Adrenal gland (tissue), 12 donors: ENCODE measurements around the gene UNC5CL. TPM values are rescaled to one million over a fixed set of nuclear protein-coding genes. Genes with fewer than 3 reads are reported as not detected.

ENCODE experiments used
- DNase-seq, 7 donors: peaks; one replicate each; pipeline ENCODE4 v3.0.0-alpha.2; 2019 to 2020
- H3K27ac ChIP-seq, 5 donors: fragments of 200-600 bp; sonication (generic) in 4 of 5; 1 replicate in 3 of 5; 2 replicates in 2 of 5; pipeline versions ENCODE4 v1.5.1 to v1.8.0; 2016 to 2020; ENCODE audit warnings: mild to moderate bottlenecking in 1 of 5
- H3K27me3 ChIP-seq: fragments of 200-600 bp; 2 replicates; pipeline ENCODE4 v1.8.0; 2021
- H3K36me3 ChIP-seq, 2 donors: fragments of 200-600 bp; replicated peaks in 1 of 2; 1 replicate in 1 of 2; 2 replicates in 1 of 2; pipeline versions ENCODE4 v1.5.1 to v1.8.0; 2018 to 2022
- H3K4me1 ChIP-seq, 2 donors: fragments of 200-600 bp; replicated peaks in 1 of 2; 1 replicate in 1 of 2; 2 replicates in 1 of 2; pipeline versions ENCODE4 v1.5.1 to v1.8.0; 2018 to 2021
- H3K4me3 ChIP-seq, 4 donors: fragments of 200-600 bp; sonication (generic) in 3 of 4; one replicate each; pipeline ENCODE4 v1.5.1; 2016 to 2018
- H3K9me3 ChIP-seq, 3 donors: fragments of 200-600 bp; sonication (generic) in 1 of 3; replicated peaks in 1 of 3; 1 replicate in 2 of 3; 2 replicates in 1 of 3; pipeline versions ENCODE4 v1.5.1 to v1.8.0; 2016 to 2021
- POLR2A ChIP-seq, 2 donors: fragments of 450-650 bp; IDR thresholded peaks; one replicate each; pipeline ENCODE4 v1.6.1; 2017; ENCODE audit warnings: antibody characterized with exemption in 2 of 2, mild to moderate bottlenecking in 2 of 2, moderate library complexity in 1 of 2
- WGBS, 4 donors: extraction: QIAGEN DNeasy Blood & Tissue Kit in 2 of 4; methylation state at CpG; one replicate each; pipeline versions ENCODE4 v1.1.5 to v1.1.7; 2013 to 2017; 5-methylcytosine and 5-hydroxymethylcytosine counted together
- intact Hi-C, 2 donors: fragments of 100-400 bp; cut with DNase I; formaldehyde crosslinking; loops; one replicate each; pipeline versions ENCODE4 v1.14.1 to v1.15.0; 2022 to 2023
- polyA plus RNA-seq, 3 donors: library from polyadenylated mRNA; stranded (reverse); fragments of 200-250 nt in 2 of 3; fragments of 350-450 nt in 1 of 3; fragmentation: Illumina TruSeq in 1 of 3; extraction: RNeasy Lipid Tissue Mini Kit (QIAGEN cat#74804) in 1 of 3; gene quantifications; one replicate each; pipeline ENCODE4 v1.2.3, GENCODE V29; 2013 to 2014
- total RNA-seq, 9 donors: library from RNA; depleted of rRNA in 4 of 9; stranded (reverse); fragments of >200 nt in 4 of 9; fragments of 120-200 nt in 1 of 9; fragmentation: NEBNext Ultra II Directional in 1 of 9; extraction: Animal tissue kit (Norgen Biotek cat#: 25700) in 1 of 9; gene quantifications; one replicate each; pipeline versions ENCODE4 v1.1.0 to v1.2.4, GENCODE V29; 2013 to 2023
- TF ChIP-seq, protein P1 (sequence below), 6 experiments: fragments of 450-650 bp in 4 of 6; fragments of 200-600 bp in 2 of 6; sonication (generic) in 1 of 6; IDR thresholded peaks; 1 replicate in 5 of 6; 2 replicates in 1 of 6; pipeline versions ENCODE4 v1.5.1 to v1.8.0; 2016 to 2021; ENCODE audit warnings: antibody characterized with exemption in 6 of 6, mild to moderate bottlenecking in 2 of 6, moderate library complexity in 1 of 6
- donor health status: healthy with polysubstance abuse.
- donor health status: Bipolar disorder and iron deficiency.
- donor health status: DM: yes; HTN: yes; CAD: no.
- donor health status: DM: no; HTN: no; CAD: no.
- donor health status: DM: no; HTN: no; CAD: no.
- donor health status: DM: yes; HTN: yes; CAD: no.

Gene UNC5CL
- total and polyA plus RNA-seq, 12 donors = 0.20 to 1.6 (median 0.86) TPM

GRCh38 chr6:40998661-40999060, 40.4 kb downstream of the UNC5CL start:
- intact Hi-C loops = no loop called here
- H3K27ac ChIP-seq = no peak overlapping the region

GRCh38 chr6:40997234-40997957, 41.6 kb downstream of the UNC5CL start:
- intact Hi-C loops = no loop called here
- Histone ChIP-seq H3K9me3 (no peaks in the 10 kb centered on the region), H3K4me3 (peak overlapping the region in 1 of 4 donors; percentile 10), H3K4me1 (peaks cover 21 to 41% of the 10 kb centered on the region in 2 donors), H3K27ac (peak overlapping the region; percentile 42 to 84 (median 67)), H3K36me3 (no peaks in the 10 kb centered on the region), H3K27me3 (no peaks in the 10 kb centered on the region)
- DNase-seq = peak; percentile 32 to 72 (median 53)
- TF ChIP-seq, protein P1, sequence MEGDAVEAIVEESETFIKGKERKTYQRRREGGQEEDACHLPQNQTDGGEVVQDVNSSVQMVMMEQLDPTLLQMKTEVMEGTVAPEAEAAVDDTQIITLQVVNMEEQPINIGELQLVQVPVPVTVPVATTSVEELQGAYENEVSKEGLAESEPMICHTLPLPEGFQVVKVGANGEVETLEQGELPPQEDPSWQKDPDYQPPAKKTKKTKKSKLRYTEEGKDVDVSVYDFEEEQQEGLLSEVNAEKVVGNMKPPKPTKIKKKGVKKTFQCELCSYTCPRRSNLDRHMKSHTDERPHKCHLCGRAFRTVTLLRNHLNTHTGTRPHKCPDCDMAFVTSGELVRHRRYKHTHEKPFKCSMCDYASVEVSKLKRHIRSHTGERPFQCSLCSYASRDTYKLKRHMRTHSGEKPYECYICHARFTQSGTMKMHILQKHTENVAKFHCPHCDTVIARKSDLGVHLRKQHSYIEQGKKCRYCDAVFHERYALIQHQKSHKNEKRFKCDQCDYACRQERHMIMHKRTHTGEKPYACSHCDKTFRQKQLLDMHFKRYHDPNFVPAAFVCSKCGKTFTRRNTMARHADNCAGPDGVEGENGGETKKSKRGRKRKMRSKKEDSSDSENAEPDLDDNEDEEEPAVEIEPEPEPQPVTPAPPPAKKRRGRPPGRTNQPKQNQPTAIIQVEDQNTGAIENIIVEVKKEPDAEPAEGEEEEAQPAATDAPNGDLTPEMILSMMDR (IDR thresholded peaks at IDR 0.05) = no peak
- peak in 1 of 2 donors; percentile 35 for TF ChIP-seq POLR2A (IDR thresholded peaks at IDR 0.05)
- 19 to 27% (median 25%) methylated on average over 3 to 4 of the region's 4 CpGs for WGBS, 4 donors

More at GRCh38 chr6:40998661-40999060, 40.4 kb downstream of the UNC5CL start:
- no peak overlapping the region for H3K4me3 ChIP-seq
- H3K4me1 ChIP-seq = peaks cover 21 to 41% of the 10 kb centered on the region in 2 donors
- 83 to 89% (median 88%) methylated on average over 4 of the region's 4 CpGs for WGBS, 4 donors
- no peak for DNase-seq
- H3K36me3 ChIP-seq = no peaks in the 10 kb centered on the region
- H3K27me3 ChIP-seq = no peaks in the 10 kb centered on the region
- H3K9me3 ChIP-seq = no peaks in the 10 kb centered on the region
- TF ChIP-seq POLR2A (IDR thresholded peaks at IDR 0.05) = no peak
- TF ChIP-seq, protein P1 (IDR thresholded peaks at IDR 0.05) = no peak

DNA sequence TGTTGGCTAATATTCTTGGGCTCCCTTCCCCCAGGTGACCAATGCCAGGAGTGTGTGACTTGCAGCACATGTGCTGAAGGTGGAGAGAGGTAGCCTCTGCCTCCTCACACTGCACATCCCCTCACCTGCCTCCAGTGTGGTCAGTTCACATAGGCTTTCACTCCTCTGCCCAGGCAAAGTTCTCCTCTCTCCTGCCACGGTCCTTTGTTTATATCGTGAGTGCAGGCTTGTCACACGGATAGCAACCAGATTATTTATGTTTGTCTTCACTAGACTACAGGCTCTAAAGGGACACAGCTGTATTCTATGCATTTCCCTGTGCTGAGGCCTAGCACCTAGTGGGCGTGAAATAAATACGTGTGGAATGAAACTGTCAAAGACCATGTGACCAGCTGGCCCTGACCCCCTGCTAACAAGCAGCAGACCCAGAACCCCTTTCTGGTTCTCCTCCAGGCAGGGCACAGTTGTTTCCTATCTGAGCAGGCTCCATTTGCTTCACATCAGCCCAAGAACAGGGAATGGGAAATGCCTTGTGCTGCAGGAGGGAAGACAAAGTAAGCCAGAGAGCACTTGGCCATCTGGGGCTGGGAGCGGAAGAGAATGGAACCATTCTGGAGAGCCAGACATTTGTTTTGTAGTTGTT, 42.3 kb downstream of the UNC5CL start:
- WGBS, 4 donors = 31 to 44% (median 37%) methylated on average over 6 of the region's 6 CpGs
- Histone ChIP-seq H3K27me3 (no peaks in the 10 kb centered on the region), H3K4me1 (peaks cover 21 to 41% of the 10 kb centered on the region in 2 donors), H3K9me3 (no peaks in the 10 kb centered on the region), H3K36me3 (no peaks in the 10 kb centered on the region), H3K27ac (peak overlapping the region; percentile 42 to 84 (median 67)), H3K4me3 (peak overlapping the region in 1 of 4 donors; percentile 3)
- intact Hi-C loops = no loop called here
- DNase-seq = peak in 4 of 7 donors; percentile 8 to 26 (median 22)
- peak in 1 of 2 donors; percentile 2 for TF ChIP-seq POLR2A (IDR thresholded peaks at IDR 0.05)
- TF ChIP-seq, protein P1 (IDR thresholded peaks at IDR 0.05) = no peak

- intact Hi-C loops = no loop called here
These were observed 46.3 kb downstream of the UNC5CL start for GRCh38 chr6:40992746-40993145.

More at GRCh38 chr6:40992746-40993145, 46.3 kb downstream of the UNC5CL start:
- Histone ChIP-seq H3K36me3 (no peaks in the 10 kb centered on the region), H3K9me3 (no peaks in the 10 kb centered on the region), H3K4me3 (no peak overlapping the region), H3K4me1 (peaks cover 17 to 21% of the 10 kb centered on the region in 2 donors), H3K27ac (no peak overlapping the region), H3K27me3 (no peaks in the 10 kb centered on the region)
- DNase-seq = no peak
- TF ChIP-seq, protein P1 (IDR thresholded peaks at IDR 0.05) = no peak
- 79 to 88% (median 83%) methylated on average over 3 of the region's 3 CpGs for WGBS, 4 donors
